K562 (cell line): Measurements from ENCODE around the gene KIF26A. TPM values are rescaled to one million over a fixed set of nuclear protein-coding genes. Genes with fewer than 3 reads are reported as not detected.

ENCODE experiments used
- ATAC-seq: fragments of 200-7000 bp; cut with Tn5 transposase; 3 replicates; pipeline ENCODE4 v1.9.1; 2020; ENCODE audit warnings: moderate library complexity
- BruUV-seq: library from RNA; stranded (reverse); fragments of 400-500 nt; replicated peaks from 2 replicates; lab custom pipeline; 2021; lab: Mats Ljungman, UMichigan
- CTCF ChIA-PET: fragments of 300-600 bp; formaldehyde crosslinking; extraction: SDS; loops from one replicate; lab custom pipeline; 2021; ENCODE audit warnings: low intra/inter-chr PET ratio; lab: Yijun Ruan, JAX
- POLR2A ChIA-PET: fragments of 300-600, 350-650 bp; sonication (Branson Sonifier 250); formaldehyde crosslinking; extraction: SDS; loops from one replicate; lab custom pipeline; 2021; ENCODE audit warnings: antibody characterized with exemption, inconsistent platforms; lab: Yijun Ruan, JAX
- DNase-seq, 4 experiments: peaks; one replicate each; pipeline versions ENCODE4 v3.0.0 to v3.0.0-alpha.2; 2011 to 2018; ENCODE audit warnings: low spot score in 3 of 4, mixed read lengths in 3 of 4; ENCODE audit errors: extremely low read depth in 1 of 4
- FAIRE-seq: peaks from 2 replicates; lab custom pipeline; 2011; peaks lifted over from hg19 to GRCh38; lab: Jason Lieb, UNC
- H2AFZ ChIP-seq: 2 replicates; pipeline ENCODE4 v1.6.0; 2011; ENCODE audit warnings: low read depth, low read length, control low read depth, inconsistent platforms
- H3K27ac ChIP-seq: fragments of 200-600 bp; 3 replicates; pipeline ENCODE4 v1.8.0; 2011; ENCODE audit warnings: low read depth, mild to moderate bottlenecking, control low read depth, inconsistent platforms, low read length, moderate library complexity, mixed read lengths; ENCODE audit errors: extremely low read depth
- H3K27me3 ChIP-seq, 2 experiments: fragments of 300-600 bp in 1 of 2; 2 replicates in 1 of 2; 3 replicates in 1 of 2; pipeline versions ENCODE4 v1.6.0 to v1.8.0; 2011; ENCODE audit warnings: inconsistent platforms in 2 of 2, low read length in 2 of 2, mild to moderate bottlenecking in 1 of 2, mixed read lengths in 1 of 2, moderate library complexity in 1 of 2; ENCODE audit not compliant: control insufficient read depth in 2 of 2, insufficient read depth in 2 of 2
- H3K36me3 ChIP-seq: fragments of 300-600 bp; 3 replicates; pipeline ENCODE4 v1.8.0; 2011; ENCODE audit warnings: mild to moderate bottlenecking, low read length, inconsistent platforms; ENCODE audit not compliant: control insufficient read depth, insufficient read depth
- H3K4me1 ChIP-seq, 2 experiments: fragments of 200-600 bp in 1 of 2; replicated peaks in 1 of 2; 2 replicates in 1 of 2; 3 replicates in 1 of 2; pipeline versions ENCODE4 v1.5.1 to v1.8.0; 2011; ENCODE audit warnings: inconsistent platforms in 2 of 2, low read length in 2 of 2, mild to moderate bottlenecking in 1 of 2, mixed read lengths in 1 of 2, moderate library complexity in 1 of 2; ENCODE audit not compliant: control insufficient read depth in 2 of 2, insufficient read depth in 2 of 2
- H3K4me2 ChIP-seq: 2 replicates; pipeline ENCODE4 v1.6.1; 2011; ENCODE audit warnings: low read length, control low read depth, inconsistent platforms, mixed read lengths; ENCODE audit not compliant: insufficient read depth
- H3K4me3 ChIP-seq: fragments of 200-600 bp; sonication (generic), shearing (Covaris generic); 2 replicates; pipeline ENCODE4 v1.5.1; 2016; ENCODE audit warnings: control low read depth, inconsistent platforms
- H3K79me2 ChIP-seq: fragments of 200-600 bp; 3 replicates; pipeline ENCODE4 v1.8.0; 2011; ENCODE audit warnings: low read length, inconsistent platforms; ENCODE audit not compliant: control insufficient read depth, insufficient read depth
- H3K9ac ChIP-seq, 2 experiments: 2 replicates each; pipeline versions ENCODE4 v1.6.0 to v1.6.1; 2011; ENCODE audit warnings: low read depth in 2 of 2, low read length in 2 of 2, control low read depth in 1 of 2, inconsistent platforms in 1 of 2, mild to moderate bottlenecking in 1 of 2, mixed read lengths in 1 of 2; ENCODE audit not compliant: insufficient read depth in 1 of 2
- H3K9me1 ChIP-seq: one replicate; pipeline ENCODE4 v1.6.0; 2011; ENCODE audit warnings: inconsistent platforms, mild to moderate bottlenecking, low read length, moderate library complexity; ENCODE audit not compliant: control insufficient read depth, insufficient read depth
- H3K9me3 ChIP-seq: replicated peaks from 2 replicates; pipeline ENCODE4 v1.5.1; 2011; ENCODE audit warnings: low read depth, low read length, inconsistent platforms; ENCODE audit not compliant: control insufficient read depth, insufficient read depth
- H4K20me1 ChIP-seq: replicated peaks from 2 replicates; pipeline ENCODE4 v1.6.1; 2011; ENCODE audit warnings: low read length, inconsistent platforms, mixed read lengths; ENCODE audit not compliant: control insufficient read depth, insufficient read depth
- ARID1B ChIP-seq: fragments of 450-650 bp; IDR thresholded peaks from 2 replicates; pipeline ENCODE4 v1.6.1; 2016; ENCODE audit warnings: antibody characterized with exemption, mild to moderate bottlenecking, inconsistent platforms
- CAMTA2 ChIP-seq: fragments of 250-450 bp; sonication (Bioruptor Pico); conservative IDR thresholded peaks from 2 replicates; pipeline ENCODE4 v1.5.1; 2022
- MAZ ChIP-seq, 2 experiments: fragments of 450-650 bp in 1 of 2; sonication (generic) in 1 of 2; formaldehyde crosslinking; IDR thresholded peaks in 1 of 2; conservative IDR thresholded peaks in 1 of 2; 2 replicates each; pipeline versions ENCODE4 v1.4.0 to v1.5.0; 2020; ENCODE audit warnings: mild to moderate bottlenecking in 1 of 2, missing genetic modification reagents in 1 of 2
- MTA3 ChIP-seq: fragments of 450-650 bp; formaldehyde crosslinking; IDR thresholded peaks from 2 replicates; pipeline ENCODE4 v1.6.1; 2017; ENCODE audit warnings: mild to moderate bottlenecking, borderline replicate concordance
- SREBF1 ChIP-seq: fragments of 150-350 bp; IDR thresholded peaks from 2 replicates; pipeline ENCODE4 v1.6.1; 2014; ENCODE audit warnings: antibody characterized with exemption, low read depth, low read length, borderline replicate concordance
- ZNF143 ChIP-seq: sonication (generic); formaldehyde crosslinking; IDR thresholded peaks from 2 replicates; pipeline ENCODE4 v1.9.0; 2022; ENCODE audit warnings: mild to moderate bottlenecking, missing genetic modification reagents
- ZNF316 ChIP-seq: fragments of 450-650 bp; IDR thresholded peaks from 2 replicates; pipeline ENCODE4 v1.6.1; 2016
- WGBS: fragments of 100-300 bp; shearing (Covaris generic); methylation state at CpG from one replicate; pipeline ENCODE4 v1.1.6; 2016; ENCODE audit warnings: low coverage, mixed read lengths; ENCODE audit not compliant: insufficient coverage; ENCODE audit errors: missing lambda C conversion rate; 5-methylcytosine and 5-hydroxymethylcytosine counted together
- in situ Hi-C: fragments of 300-500 bp; cut with MboI; formaldehyde crosslinking; loops from 4 replicates; pipeline ENCODE4 v1.15.0; 2018; ENCODE audit warnings: inconsistent platforms, mixed read lengths
- intact Hi-C: fragments of 100-400 bp; cut with micrococcal nuclease; formaldehyde crosslinking; loops from 2 replicates; pipeline ENCODE4 v1.14.2; 2022
- polyA plus RNA-seq, 8 experiments: library from polyadenylated mRNA; depleted of rRNA in 4 of 8; stranded (reverse) in 5 of 8; unstranded in 3 of 8; fragments of >200 nt; fragmentation: Nextera tagmentation in 2 of 8; fragmentation: Illumina TruSeq in 1 of 8; extraction: Ambion mirVana in 2 of 8; extraction: Trizol in 1 of 8; gene quantifications; 2 replicates each; pipeline versions ENCODE4 v1.2.1 to v1.2.3, GENCODE V29; 2011 to 2014; ENCODE audit warnings: inconsistent platforms in 1 of 8, missing spikeins in 1 of 8
- total RNA-seq, 7 experiments: library from RNA; depleted of rRNA in 6 of 7; stranded (reverse); fragments of >200 nt in 6 of 7; fragmentation: Illumina TruSeq in 2 of 7; extraction: Trizol in 2 of 7; gene quantifications; 2 replicates each; pipeline versions ENCODE4 v1.2.1 to v1.2.3, GENCODE V29; 2011 to 2021; ENCODE audit warnings: low replicate concordance in 1 of 7
- TF ChIP-seq, protein P1 (sequence below), 2 experiments: fragments of 450-650 bp; IDR thresholded peaks; 2 replicates each; pipeline ENCODE4 v1.6.1; 2016; ENCODE audit warnings: mild to moderate bottlenecking in 2 of 2, borderline replicate concordance in 1 of 2, low read depth in 1 of 2, moderate library complexity in 1 of 2

Gene KIF26A
- total and polyA plus RNA-seq, 9 of the 15 experiments (the other 6 are each of a cell fraction or from before 2014, with no cell fraction given): 0.04 TPM; not detected in 8

DNA sequence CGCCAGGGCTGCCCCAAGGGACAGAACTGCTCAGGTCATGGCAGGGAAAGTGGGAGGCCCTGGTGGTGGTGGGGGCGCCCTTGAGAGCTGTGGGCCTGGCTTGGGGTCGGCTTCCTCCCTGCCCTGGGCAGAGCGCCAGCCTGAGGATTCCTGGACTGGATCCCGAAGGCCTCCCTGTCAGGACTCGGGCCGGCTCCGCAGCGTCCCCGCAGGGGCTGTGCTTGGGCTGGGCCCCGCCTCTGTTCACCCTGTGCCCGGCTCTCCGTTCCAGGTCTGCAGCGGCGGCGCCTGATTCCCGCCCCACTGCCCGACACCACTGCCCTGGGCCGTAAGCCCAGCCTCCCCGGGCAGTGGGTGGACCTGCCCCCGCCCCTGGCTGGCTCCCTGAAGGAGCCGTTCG lies 39.9 kb downstream of the KIF26A start:
- Histone ChIP-seq H3K36me3 (no peaks in the 10 kb centered on the region), H3K4me1 (peaks cover 0 to 19% of the 10 kb centered on the region in 2 experiments; a peak in 1 of 5 replicates), H3K9me1 (no peaks in the 10 kb centered on the region), H3K79me2 (no peaks in the 10 kb centered on the region), H3K9ac (no peak overlapping the region), H2AFZ (no peak overlapping the region), H3K4me3 (no peak overlapping the region), H3K27me3 (peaks cover 0 to 42% of the 10 kb centered on the region in 2 experiments; a peak in 3 of 5 replicates), H4K20me1 (no peaks in the 10 kb centered on the region), H3K9me3 (no peaks in the 10 kb centered on the region), H3K27ac (no peak overlapping the region), H3K4me2 (no peak overlapping the region)
- in situ Hi-C loops (no loop called here), intact Hi-C loops (no loop called here)
- FAIRE-seq: no peak
- ChIA-PET POLR2A (no interaction called here), CTCF (no interaction called here)
- no CpG with 5 or more reads among the region's 23 CpGs for WGBS
- BruUV-seq: no TSS peak
- TF ChIP-seq CAMTA2 (CRISPR knock-in tag): no peak
- no peak for TF ChIP-seq ZNF143 (CRISPR knock-in tag)
- no peak for TF ChIP-seq SREBF1
- TF ChIP-seq, protein P1, sequence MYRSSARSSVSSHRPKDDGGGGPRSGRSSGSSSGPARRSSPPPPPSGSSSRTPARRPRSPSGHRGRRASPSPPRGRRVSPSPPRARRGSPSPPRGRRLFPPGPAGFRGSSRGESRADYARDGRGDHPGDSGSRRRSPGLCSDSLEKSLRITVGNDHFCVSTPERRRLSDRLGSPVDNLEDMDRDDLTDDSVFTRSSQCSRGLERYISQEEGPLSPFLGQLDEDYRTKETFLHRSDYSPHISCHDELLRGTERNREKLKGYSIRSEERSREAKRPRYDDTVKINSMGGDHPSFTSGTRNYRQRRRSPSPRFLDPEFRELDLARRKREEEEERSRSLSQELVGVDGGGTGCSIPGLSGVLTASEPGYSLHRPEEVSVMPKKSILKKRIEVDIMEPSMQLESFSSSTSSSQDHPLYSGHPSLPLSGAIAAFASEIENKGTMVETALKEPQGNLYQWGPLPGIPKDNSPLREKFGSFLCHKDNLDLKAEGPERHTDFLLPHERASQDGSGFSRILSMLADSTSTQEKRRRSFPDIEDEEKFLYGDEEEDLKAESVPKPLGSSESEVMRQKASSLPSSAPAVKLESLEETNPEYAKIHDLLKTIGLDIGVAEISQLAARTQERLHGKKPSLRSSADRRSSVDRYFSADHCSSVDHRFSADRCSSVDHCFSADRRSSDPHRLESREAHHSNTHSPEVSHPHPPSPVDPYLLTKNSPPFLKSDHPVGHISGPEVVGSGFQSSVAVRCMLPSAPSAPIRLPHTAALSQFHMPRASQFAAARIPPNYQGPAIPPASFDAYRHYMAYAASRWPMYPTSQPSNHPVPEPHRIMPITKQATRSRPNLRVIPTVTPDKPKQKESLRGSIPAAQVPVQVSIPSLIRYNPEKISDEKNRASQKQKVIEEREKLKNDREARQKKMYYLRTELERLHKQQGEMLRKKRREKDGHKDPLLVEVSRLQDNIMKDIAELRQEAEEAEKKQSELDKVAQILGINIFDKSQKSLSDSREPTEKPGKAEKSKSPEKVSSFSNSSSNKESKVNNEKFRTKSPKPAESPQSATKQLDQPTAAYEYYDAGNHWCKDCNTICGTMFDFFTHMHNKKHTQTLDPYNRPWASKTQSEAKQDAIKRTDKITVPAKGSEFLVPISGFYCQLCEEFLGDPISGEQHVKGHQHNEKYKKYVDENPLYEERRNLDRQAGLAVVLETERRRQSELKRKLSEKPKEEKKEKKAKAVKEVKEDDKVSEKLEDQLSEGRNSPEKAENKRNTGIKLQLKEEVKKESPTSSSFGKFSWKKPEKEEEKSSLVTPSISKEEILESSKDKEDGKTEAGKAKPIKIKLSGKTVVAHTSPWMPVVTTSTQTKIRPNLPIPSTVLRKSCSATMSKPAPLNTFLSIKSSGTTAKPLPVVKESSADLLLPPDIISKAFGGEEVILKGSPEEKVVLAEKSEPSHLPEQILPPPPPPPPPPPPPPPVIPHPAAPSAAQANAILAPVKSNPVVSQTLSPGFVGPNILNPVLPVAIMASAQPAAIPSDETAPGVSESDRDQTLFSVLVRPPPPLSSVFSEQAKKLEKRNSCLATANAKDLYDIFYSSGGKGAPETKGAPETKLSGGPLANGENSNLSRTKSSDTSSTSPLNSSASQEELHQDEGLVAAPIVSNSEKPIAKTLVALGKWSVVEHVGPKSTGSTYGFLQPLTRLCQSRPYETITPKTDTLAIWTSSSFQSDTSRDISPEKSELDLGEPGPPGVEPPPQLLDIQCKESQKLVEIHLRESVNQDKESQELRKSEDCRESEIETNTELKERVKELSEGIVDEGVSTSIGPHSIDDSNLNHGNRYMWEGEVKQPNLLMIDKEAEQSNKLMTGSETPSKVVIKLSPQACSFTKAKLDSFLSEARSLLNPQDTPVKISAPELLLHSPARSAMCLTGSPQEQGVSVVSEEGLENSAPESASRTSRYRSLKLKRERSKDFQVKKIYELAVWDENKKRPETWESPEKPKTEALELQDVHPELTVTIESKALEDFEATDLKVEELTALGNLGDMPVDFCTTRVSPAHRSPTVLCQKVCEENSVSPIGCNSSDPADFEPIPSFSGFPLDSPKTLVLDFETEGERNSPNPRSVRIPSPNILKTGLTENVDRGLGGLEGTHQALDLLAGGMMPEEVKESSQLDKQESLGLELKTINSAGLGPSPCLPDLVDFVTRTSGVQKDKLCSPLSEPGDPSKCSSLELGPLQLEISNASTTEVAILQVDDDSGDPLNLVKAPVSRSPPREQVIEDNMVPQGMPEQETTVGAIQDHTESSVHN (IDR thresholded peaks at IDR 0.05; ENCODE audit: borderline replicate concordance in 1 of 2, low read depth in 1 of 2): no peak
- TF ChIP-seq MTA3: no peak
- no peak for TF ChIP-seq ARID1B
- TF ChIP-seq MAZ (CRISPR knock-in tag; conservative IDR thresholded peaks at IDR 0.05 in 1 of 2, IDR thresholded peaks at IDR 0.05 in 1 of 2): no peak
- TF ChIP-seq ZNF316: no peak
- no peak for DNase-seq
- no peak for ATAC-seq
